Measurements from ENCODE around the gene C3orf52.

C3orf52 gene

DNA sequence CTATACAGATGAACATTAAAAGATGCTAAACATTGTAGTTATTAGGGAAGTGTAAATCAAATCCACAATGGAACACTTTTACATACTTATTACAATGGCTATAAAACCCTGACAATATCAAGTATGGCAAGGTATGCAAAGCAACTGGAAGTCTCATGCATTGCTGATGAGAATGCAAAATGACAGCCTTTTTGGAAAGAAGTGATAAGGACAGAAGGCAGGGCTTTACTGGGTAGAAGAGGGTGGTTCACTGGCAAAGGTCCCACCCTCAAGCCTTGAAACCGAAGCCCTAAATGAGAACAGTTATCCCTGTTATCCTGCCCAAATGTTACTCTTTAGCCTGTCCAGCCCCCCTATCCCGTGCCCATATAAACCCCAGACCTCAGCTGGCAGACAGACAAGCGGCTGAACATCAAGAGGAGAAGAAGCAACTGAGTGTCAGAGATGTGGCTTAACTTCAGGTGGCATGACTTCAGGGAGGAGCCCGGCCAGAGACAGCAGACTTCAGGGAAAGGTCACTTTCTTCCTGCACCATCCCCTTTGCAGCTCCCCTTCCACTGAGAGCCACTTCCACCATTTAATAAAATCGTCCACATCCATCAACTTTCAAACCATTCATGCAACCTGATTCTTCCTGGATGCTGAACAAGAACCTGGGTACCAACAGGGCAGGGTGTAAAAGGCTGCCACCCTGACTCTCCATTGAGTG, 47.6 kb downstream of the C3orf52 start:
- FAIRE-seq (no peak), DNase-seq (ENCODE audit: insufficient read length, low spot score) (no peak)

DNA sequence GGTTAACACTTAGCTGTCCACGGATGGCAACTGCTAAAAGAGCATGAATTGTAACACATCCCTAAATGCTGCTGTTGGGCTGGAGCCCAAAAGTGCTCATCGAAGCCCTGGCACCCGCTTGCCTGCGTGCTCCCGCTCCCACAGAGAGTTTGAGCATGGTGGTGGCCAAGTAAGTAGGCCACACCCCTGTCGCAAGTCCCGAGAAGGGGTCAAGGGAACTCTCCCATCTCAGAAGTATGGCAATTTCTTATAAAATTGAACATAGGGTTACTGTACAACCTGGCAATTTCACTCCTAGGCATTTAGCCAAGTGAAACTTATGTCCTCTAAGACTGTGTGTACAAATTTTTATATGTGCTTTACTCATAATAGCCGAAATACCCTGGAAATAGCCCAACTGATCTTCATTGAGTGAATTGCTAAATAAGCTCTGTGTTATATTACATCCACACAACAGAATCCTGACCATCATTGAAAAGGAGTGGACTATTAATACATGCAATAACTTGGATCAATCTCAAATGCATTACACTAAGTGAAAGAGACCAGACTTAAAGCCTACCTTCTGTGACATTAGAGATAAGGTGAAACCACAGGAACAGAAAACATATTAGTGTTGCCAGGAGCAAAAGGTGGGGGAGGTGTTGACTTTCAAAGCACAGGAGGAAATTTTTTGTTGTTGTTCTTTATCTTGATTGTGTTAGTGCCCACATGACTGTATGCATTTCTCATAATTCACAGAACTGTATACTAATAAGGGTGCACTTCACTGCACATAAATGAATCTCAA, 48.3 kb downstream of the C3orf52 start:
- FAIRE-seq (no peak), DNase-seq (ENCODE audit: insufficient read length, low spot score) (no peak)

DNA sequence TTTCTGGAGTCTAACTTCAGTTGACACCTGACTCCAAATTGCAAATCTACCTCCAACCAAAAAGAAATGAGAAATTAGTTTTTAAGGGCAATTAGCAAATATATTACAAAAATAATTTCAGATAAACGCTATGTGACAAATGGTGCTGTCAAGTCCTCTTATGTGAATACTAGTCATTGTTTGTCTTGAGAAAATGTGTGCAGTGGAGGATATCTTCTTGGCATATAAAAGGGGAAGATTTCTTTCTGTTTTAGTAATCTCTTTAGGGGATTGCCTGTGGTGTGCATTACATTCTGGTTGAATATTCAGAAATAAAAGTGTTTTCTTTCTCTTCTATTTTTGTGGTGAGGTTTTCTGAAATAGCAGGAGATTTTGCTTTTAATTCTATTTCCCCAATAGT, 49.9 kb downstream of the C3orf52 start:
- FAIRE-seq: no peak
- no peak for DNase-seq (ENCODE audit: insufficient read length, low spot score)

DNA sequence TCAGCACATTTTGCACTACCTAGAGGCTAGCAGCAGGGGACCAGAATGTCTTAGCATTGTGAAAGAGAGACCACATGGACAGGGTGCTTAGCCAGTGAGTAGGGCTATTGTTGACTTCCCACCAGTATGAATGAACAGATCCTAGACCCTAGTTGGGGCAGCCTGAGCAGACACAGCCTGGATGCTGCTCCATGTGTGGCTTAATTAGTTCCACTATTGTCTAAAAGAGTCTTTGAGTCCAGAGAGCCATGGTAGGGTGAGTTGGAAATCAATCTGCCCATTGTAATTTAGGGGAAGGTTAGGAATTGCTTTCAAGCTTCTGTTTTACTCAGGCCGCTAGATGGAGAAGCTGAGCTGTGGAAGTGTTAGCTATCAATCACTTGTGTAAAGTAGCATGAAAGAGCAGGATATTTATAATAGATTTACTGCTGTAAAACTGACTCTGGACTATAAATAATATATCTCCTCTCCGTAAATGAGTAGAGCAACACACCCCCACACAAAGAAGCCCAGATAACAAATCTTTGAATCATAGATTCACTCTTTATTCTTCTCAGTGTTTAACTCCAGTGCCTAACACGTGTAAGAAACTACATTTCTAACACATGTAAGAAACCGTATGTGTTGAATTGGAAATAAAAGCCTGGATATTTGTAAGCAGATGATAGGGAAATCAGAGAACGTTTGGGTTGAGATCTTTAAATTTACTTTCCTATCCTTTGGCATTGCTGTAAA, 50.9 kb downstream of the C3orf52 start:
- DNase-seq (ENCODE audit: insufficient read length, low spot score) (peak; percentile 17), FAIRE-seq (no peak)

DNA sequence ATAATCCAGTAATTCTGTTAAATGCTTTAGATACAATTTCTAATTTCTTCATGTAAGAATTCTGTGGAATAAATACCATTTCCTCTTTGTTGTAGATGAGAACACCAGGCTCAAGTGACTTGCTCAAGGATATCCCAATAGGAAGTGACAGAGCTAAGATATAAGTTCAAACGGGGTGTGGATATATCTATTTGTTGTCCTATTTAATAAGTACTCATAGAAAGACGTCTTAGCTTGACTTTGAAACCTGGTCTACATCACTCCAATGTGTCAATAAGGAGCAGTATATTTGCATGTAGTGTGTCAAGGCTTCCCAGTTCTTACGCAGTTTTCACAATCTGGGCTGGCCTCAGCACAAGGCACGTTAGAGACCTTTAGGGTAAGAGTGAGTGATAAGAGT, 51.6 kb downstream of the C3orf52 start:
- no peak for FAIRE-seq
- no peak for DNase-seq (ENCODE audit: insufficient read length, low spot score)

DNA sequence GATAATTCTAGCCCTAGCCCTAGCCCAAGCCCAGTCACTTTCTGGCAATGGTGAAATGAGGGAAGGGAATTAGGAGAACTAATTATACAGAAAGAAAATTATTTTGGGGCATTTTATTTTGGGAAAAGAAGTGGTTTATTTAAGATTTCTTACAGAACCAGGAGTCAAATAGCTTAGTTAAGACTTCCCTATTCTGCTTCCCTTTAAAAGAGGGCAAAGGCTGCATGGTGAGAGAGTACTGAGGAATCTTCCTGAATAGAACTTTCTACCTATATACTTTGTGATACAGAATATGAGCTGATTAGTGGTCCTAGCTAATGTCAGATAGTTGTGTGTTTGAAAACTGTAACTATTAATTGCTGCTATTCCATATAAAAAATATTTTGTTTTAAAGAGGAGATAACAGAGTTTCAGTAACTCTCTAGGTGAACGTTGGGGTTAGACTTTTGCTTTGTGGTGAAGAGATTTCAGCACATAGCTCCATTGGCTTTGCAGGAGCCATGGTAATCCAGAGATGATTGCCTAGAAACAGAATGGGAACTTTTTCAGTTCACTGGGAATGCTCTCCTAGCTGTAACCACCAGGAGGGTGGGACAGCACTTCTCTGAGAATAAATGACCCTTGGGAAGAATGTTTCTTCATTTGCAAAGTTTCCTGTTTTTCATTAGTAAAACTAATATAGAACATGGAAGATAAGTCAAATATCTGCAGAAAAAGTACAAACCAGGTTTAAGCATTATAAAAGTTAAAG, 52.2 kb downstream of the C3orf52 start:
- DNase-seq (ENCODE audit: insufficient read length, low spot score) (no peak), FAIRE-seq (no peak)

DNA sequence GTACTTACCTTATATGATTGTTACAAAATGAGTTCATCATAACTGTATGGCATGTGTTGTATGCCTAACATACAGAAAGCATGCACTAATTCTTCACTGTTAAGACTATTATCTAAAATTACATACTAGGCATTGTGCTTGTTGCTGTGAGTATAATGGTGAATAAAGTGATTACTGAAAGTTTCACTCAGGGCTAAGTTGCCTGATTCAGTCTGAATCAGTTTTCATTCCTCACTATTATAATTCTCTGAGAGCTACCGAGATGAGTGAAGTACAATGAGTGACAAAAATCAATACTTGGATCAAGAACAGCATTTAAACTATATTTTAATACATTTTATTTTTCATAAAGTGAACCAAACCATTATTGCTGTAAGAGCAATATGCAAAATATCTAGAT, 54.4 kb downstream of the C3orf52 start:
- no peak for DNase-seq (ENCODE audit: insufficient read length, low spot score)
- FAIRE-seq: no peak

DNA sequence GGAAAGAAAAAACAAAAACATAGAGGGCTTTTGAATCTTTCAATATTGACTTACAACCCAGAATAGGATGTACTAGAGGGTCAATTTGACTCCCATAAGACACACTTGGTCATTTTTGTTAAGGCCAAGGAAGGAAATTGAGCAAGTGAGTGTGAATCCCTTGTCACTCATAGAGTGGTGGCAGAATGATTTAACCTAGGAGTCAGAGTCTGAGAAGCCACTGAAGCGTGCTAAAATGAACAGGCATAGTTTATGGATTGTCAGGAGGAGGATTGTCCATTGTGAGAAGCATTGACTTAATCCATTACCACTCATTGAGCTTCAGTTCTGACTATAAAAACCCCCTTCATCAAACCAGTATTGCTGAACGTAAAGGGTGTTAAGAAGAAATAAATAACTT, 55.1 kb downstream of the C3orf52 start:
- DNase-seq (ENCODE audit: insufficient read length, low spot score) (no peak), FAIRE-seq (no peak)

DNA sequence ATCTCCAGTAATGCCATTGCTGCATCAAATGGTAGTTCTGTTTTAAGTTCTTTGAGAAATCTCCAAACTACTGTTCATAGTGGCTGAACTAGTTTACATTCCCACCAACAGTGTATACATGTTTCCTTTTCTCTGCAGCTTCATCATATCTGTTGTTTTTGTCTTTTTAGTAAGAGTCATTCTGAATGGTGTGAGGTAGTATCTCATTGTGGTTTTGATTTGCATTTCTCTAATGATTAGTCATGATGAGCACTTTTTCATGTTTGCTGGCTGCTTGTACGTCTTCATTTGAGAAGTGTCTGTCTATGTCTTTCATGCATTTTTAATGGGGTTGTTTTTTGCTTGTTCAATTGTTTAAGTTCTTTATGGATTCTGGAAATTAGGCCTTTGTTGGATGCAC, 57.1 kb downstream of the C3orf52 start:
- DNase-seq (ENCODE audit: insufficient read length, low spot score) (no peak), FAIRE-seq (no peak)

DNA sequence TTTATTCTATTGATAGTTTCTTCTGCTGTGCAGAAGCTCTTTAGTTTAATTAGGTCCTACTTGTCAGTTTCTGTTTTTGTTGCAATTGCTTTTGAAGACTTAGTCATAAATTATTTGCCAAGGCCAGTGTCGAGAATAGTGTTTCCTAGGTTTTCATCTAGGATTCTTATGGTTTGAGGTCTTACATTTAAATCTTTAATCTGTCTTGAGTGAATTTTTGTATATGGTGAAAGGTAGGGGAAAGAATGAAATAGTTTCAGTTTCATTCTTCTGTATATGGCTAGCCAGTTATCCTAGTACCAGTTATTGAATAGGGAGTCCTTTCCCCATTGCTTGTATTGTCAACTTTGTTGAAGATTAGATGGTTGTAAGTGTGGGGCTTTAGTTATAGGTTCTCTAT, 57.5 kb downstream of the C3orf52 start:
- FAIRE-seq: no peak
- DNase-seq (ENCODE audit: insufficient read length, low spot score): no peak

DNA sequence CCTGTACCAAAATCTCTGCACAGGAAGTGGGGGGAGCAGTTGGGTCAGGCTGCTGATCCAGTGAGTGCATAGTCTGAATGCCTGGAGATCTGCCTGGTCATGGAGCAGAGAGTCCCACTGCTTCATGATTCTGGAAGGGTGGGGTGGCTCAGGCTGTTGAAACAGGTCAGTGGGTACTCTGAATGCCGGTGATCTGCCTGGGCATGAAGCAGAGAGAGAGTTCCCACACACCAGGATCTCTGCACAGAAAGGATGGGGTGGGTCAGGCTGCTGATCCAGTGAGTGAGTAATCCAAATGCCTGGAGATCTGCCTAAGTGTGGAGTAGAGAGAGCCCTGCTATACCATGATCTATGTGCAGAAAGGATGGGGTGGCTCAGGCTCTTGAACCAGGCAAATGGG, 62.9 kb downstream of the C3orf52 start:
- DNase-seq (ENCODE audit: insufficient read length, low spot score): no peak
- no peak for FAIRE-seq

DNA sequence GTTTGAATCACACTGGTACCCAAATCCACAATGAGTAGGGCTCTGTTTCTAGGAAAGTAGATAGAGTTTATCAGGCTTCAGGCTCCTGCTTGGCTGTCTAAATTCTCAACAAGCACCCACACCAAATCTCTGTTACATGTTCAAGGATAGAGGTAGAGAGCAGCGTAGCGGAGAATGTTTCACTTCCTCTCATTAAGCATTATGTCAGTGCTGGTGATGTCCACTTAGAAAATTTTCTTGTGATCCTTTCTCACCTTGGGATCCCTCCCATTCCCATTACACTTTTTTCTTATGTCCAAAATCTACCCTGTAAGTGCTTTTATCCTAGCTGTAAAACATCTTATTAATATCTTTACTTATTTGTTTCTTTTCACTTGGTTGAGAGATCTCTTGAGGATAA, 81.6 kb downstream of the C3orf52 start:
- DNase-seq (ENCODE audit: insufficient read length, low spot score) (no peak), FAIRE-seq (no peak)
